CD4-positive, alpha-beta T cell treated with Interleukin-4 for 1 hour (primary cell): ENCODE measurements around the gene UBXN1.

Source experiments
- DNase-seq, 2 donors: peaks; one replicate each; pipeline ENCODE4 v3.0.0-alpha.2; 2020 to 2022

The UBXN1 gene

DNA sequence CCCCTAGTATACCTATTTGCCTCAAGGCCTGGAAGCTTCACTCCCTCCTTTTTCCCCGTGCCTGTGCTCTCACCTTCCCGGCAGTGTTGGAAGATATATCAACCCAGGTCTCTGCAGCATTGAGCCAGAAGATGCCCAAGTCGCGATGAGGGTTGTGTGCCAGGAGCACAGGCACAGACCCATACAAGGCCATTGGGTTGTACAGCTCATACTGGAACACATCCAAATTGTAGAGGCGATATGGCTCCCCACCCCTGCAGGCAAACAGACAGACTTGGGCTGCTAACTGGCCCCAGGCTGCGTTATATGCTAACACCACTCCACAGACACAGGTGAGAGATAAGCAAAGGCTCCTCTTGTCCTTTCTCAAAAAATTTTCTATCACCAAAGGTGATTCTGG lies 46.4 kb downstream of the UBXN1 start:
- no peak for DNase-seq

DNA sequence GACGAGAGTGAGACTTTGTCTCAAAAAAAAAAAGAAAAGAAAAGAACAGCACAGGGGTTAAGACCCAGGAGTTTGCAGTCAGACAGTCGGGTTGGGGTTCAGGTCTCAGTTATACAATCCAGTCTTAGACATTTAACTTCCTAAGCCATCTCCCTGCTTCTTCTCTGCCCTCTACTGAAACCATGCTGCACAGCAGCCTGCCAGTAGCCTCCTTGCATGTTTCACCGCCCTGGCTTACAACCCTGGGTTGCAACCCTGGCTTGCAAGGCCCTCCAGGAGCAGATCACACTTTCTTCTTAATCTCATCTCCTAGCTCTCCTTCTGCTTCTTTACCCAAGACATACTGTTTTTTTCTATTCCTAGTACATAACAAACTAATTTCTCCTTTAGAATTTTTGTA lies 51.2 kb downstream of the UBXN1 start:
- DNase-seq, result peak; percentile 20 to 29
